Suppressor macrophage treated with lipopolysaccharide for 4 hours (primary cell): ENCODE measurements around the gene KANSL1L.

Experiments used
- DNase-seq: peaks from one replicate; pipeline ENCODE4 v3.0.0-alpha.2; 2020

The KANSL1L gene

GRCh38 chr2:209993968-209994367 lies 177.2 kb downstream of the KANSL1L start:
- DNase-seq: no peak

GRCh38 chr2:209990838-209991237 lies 180.4 kb downstream of the KANSL1L start:
- no peak for DNase-seq

DNA sequence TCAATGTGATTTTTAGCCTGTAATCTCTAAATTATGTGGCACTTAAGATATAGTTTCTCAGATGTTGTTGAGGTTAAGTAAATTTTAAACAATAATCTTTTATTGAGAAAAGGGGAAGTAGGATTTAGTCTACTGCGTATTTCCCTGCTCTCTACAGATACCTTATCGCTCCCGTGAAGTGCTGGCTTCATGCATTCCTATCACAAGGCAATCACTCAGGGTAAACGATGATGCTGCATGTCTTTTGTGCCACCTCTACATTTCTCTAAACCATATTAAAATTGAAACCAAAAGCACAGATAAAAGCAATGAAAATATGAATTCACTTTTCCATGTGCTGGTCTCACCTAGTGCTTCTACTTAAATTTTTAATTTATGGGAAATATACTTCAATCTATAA lies 183.2 kb downstream of the KANSL1L start:
- DNase-seq: no peak

- DNase-seq: peak; percentile 68
These were observed 184.8 kb downstream of the KANSL1L start for GRCh38 chr2:209986415-209986814.

DNA sequence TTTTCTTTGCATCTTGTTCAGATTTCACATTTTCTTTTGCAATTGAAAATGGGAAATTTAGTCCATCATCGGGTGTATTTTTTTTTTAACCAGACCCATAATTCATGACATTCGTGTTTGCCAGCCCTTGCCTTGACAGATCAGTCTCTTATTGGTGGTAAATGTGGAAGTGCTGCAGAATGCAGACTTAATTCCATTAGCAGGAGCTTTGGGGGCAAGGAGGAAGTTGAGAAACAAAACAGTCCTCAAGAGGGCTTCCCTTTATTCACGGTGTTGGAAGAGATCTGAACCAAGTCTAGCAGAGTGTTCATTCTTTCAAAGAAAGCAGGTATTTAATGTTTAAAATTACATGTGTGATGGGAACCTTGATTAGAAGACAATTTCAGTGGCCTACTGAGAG lies 185.3 kb downstream of the KANSL1L start:
- DNase-seq: peak; percentile 46

DNA sequence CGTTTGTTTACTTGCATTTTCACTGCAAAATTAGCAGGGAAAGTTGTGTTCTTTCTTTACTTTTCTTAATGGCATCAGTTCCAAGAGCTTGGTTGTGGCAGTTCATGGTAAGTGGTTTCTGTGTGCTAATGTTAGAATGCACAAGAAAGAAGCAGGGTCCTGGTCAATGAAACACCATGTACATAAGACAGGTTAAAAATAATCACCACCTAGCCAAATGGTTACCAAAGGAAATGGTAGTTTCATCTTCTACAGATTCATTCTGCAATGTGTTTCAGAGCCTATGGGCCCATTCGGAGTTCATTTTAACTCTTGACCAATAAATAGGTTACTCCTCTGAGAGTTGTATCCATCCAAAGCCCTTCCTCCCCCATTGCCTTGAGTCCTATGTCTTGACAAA lies 186.9 kb downstream of the KANSL1L start:
- DNase-seq: no peak

DNA sequence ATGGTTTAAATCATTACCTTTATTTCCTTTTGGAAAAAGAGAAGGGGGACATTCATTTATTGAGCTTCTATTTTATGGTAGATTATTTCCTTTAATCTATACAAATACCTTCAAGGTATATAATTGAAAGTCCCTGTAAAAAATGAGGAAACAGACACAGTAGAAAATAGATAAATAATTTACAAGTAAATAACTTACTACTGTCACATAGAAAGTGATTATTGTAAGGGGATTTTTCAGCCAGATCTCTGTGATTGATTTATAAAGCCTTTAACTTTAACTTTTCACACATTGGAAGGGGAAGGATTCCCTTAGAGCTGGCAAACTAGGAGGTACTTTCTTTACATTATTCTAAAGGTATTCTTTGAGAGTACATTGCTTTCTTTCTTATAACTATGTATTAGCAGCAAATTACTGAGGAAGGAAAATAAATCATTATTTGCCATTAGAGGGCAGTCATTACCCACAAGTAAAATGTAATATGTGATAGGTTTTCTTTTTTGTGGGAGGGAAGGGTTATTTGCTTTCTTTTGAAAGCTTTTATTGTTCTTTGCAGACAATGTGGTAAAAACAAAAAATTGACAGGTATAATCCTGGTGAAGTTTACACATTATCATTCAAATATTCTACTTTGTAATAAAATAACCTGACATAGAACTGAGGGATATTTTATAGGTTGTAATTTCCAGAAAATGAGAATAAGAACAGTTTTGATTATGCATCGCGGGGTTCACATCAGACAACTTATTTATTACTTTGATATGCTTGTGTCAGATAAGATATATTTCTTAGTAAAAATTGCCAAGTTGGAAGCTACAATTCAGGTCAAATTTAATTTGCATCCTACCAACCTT lies 193.6 kb downstream of the KANSL1L start:
- DNase-seq: peak; percentile 69

- no peak for DNase-seq
These were observed 194.4 kb downstream of the KANSL1L start for GRCh38 chr2:209976698-209977385.

- no peak for DNase-seq
These were observed 196.6 kb downstream of the KANSL1L start for GRCh38 chr2:209974576-209974975.

DNA sequence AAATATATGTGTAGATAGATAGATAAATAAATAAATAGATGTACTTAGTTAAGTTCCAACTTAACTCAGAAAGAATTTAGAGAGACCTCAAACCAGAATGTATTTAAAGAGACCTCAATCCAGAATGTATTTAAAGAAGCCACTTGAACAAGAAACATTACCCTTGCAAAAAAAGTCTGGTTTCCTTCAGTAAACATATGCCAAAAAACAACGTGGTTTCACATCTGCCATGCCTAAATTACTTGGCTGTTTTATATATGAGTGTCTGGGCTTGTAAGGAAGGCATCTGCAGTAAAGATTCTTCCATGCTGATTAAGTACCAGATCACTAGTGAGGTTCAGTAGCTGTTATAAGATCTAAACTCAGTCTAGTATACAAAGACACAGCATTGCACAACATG lies 197.9 kb downstream of the KANSL1L start:
- no peak for DNase-seq
